ENCODE measurements around the gene DNAJC6.

Gene DNAJC6

DNA sequence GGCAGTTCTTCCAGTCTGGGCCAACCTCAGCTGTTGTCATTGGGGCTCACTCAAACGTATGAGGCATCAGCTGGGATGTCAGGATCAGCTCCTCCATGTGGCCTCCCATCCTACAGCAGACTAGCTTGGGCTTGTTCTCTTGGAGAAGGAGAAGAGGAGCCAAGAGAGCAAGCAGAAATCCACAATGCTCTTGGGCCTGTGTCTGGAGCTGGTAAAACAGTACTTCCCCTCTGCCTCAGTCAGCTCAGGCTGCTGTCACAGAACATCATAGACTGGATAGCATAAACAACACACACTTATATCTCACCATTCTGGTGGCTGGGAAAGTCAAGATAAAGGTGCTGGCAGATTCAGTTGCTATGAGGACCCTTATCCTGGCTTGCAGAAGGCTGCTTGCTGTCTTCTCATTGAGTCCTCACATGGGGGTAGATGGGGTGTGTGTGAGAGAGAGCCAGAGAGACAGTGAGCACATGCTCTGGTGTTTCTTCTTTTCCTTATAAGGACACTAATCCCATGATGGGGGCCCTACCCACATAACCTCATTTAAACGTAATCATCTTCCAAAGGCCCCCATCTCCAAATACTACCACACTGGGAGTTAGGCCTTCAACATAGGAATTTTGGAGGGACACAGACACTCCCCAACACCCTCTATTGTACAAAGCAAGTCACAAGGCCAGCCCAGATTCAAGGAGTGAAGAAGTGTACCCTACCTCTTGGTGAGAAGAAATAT, 16.3 kb upstream of the DNAJC6 start:
- no peak for DNase-seq (ENCODE audit: low read depth in 1 of 2, low spot score in 1 of 2)

DNA sequence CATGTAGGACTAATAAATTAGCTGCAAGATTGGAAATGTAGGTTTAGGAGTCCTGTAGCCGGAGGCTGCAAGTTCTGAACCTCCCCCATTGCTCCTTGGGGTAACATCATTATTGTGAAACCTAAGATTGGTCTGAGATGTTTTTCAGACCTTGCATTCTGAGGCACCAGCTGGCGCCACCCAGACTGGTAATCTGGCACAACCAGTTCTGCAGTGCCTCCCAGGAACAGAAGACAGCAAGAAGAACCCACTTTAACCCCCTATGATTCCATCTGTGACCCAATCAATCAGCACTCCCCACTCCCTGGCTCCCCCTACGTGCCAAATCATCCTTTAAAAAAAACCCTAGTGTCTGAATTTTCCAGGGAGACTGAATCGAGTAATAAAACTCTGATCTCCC, 11.6 kb upstream of the DNAJC6 start:
- DNase-seq (ENCODE audit: low read depth in 1 of 2, low spot score in 1 of 2): no peak

DNA sequence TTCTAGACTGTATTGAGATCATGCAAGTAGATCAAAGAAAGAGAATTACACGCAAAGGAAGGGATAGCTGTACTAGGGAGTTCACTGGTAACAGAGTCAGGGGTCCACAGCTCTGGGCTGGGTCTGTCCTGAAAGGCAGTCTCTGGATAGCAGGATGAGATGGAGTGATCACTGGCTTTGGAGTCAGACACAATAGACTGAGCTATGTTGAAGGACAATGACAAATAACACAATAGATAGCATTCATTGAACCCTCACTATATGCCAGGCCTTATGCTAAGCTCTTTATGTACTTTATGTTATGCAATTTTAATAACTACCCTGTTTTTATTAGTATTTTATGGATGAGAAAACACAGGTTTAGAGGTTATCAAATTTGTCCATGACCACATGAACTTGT, 10.0 kb upstream of the DNAJC6 start:
- DNase-seq (ENCODE audit: low read depth in 1 of 2, low spot score in 1 of 2): no peak

DNA sequence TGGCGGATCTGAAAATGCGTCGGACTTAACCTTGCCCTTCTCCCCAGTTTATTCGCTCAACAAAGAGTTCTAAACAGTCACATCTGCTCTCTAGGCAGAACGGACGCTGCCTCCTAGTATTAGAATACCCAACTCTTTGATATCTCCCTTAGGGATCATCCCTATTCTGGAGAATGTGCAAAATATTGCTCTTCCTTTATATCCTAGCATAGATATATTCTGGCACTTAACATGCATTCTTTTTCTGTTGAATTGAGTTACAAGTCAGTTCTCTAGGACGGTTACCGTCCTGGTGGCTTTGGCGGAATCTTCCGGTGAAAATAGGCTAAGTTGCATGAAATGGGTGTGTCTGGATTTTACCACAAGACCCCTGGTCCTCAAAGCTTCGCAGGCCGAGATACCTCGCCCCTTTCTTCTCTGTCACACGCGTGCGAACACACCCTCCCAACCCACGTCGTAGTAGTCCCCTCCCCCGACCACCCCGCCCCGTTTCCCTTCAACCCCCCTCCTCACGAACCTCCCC, 501 bp upstream of the DNAJC6 start:
- DNase-seq (ENCODE audit: low read depth in 1 of 2, low spot score in 1 of 2): no peak

DNA sequence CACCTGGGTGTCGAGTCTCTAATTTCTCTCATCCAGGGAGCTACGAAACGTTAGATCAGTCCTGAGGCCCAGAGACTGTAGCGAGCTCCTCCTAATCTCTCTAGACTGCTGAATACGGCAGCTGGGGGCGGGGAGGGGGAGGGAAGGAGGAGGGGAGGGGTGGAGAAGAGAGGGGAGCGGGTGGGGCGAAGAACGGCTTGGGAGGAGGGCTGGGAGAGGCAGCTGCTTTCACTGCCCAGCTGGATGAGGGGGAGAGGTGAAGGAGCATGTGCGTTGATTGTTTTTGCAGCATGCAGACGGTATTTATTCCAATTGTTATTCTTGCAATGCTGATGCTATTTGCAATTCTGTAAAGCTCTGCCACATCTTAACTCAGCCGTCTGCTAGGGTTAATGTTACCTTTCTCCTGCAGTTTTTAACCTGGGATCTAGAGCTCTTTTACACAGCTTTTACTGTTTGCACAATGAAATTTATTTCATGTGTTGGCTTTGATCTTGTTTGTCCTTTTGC, 790 bp downstream of the DNAJC6 start:
- no peak for DNase-seq (ENCODE audit: low read depth in 1 of 2, low spot score in 1 of 2)

DNA sequence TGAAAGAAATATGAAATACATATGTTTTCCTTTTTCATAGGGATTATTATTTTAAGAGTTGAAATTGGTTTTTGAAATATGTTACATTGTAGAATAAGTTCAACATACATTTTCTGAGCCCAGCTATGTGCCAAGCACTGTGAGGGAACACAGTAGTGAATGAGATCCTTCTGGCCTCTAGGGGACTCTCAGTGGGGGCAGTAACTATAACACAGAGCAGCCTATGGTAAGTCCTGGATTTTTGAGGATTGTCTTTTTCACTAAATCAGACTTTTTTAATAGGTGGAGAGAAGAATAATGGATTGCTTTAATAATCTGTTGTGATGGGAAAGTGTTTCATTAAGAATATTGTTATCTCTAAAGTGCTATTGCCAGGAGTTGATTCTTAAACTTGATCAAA, 2.4 kb downstream of the DNAJC6 start:
- no peak for DNase-seq (ENCODE audit: low read depth in 1 of 2, low spot score in 1 of 2)

DNA sequence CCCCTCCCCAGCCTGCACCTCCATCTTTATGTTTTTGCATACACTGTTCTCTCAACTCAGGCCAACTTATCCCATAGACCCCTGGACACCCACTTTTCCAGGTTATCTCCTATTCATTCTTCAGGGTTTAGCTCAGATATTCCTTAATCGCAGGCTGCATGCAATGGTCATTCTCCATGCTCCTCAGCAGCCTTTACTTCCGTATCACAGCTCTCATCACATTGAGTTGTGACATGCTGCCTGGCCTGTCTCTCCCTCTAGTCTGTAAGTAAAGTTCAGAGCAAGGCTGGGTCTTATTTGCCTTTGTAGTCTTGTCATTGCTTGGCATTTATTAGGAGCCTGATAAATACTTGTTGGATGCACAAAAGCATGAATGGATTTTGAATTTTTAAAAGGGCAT, 6.9 kb downstream of the DNAJC6 start:
- no peak for DNase-seq (ENCODE audit: low read depth in 1 of 2, low spot score in 1 of 2)

DNA sequence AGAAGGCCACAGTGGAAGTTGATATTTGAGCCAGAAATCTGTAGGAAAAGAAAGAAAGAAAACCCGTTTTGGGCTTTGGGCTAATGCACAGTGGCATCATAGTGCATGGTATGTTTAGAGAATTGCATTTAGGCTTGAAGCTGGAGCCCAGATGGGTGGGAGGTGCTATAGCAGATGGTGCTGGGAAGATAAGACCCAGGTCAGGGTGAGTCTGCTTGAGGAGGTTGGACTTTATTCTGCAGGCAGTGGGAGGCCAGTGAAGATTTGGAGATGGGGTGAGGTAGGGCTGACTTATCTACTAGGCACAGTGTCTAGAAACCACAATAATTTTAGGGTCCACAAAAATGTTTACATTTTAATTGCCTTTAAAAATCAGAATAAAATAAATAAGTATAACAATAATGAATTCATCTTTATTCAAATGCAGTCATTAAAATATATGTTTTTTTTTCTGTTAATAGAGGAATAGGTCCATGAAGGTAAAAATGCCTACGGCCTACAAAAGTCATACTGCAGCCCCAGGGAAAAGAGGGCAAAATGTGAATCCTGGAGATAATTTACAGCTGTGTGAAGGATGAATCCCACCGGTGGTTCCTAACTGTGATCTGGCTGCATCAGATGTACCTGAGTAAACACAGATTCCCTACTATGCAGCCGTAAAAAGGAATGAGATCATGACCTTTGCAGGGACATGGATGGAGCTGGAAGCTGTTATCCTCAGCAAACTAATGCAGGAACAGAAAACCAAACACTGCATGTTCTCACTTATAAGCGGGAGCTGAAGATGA, 8.7 kb downstream of the DNAJC6 start:
- DNase-seq (ENCODE audit: low read depth in 1 of 2, low spot score in 1 of 2): no peak

DNA sequence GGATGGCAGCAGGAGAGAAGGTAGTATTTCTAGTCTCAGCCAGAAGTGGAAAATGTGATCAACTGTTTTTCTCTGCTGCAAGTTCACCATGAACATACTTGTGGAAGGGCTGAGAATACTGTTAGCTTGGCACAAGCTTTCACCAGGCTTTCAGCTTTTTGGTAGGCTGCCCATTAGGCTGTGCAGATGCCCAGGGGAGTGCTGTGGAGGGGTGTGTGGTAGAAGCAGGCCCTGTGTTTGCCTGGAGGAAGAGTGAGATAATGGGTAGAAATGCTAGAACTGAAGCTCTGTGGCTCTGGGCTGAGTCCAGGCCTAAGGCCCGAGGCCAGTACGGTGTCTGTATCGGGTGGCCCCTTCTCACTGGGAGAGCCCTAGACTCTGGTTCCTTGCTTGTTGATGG, 9.8 kb downstream of the DNAJC6 start:
- no peak for DNase-seq (ENCODE audit: low read depth in 1 of 2, low spot score in 1 of 2)

DNA sequence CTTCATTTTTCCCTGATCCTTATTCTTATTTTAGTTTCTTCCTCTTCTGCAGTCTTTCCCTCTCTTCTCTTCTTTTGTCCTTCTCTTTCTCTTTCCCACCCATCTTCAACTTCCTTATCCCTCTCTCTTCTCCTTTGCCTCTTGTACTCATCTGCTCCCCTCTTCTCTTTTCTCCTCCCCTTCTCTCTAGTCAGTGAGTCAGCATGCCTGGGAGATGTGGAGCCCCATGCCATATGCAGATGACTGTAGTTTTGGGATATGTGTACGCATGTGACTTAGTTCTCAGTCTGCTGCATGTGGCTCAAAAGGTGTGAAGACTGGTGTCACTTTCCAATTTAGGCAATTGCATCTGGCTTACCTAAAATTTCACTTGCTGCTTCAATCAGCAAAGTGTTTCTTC, 10.4 kb downstream of the DNAJC6 start:
- no peak for DNase-seq (ENCODE audit: low read depth in 1 of 2, low spot score in 1 of 2)

DNA sequence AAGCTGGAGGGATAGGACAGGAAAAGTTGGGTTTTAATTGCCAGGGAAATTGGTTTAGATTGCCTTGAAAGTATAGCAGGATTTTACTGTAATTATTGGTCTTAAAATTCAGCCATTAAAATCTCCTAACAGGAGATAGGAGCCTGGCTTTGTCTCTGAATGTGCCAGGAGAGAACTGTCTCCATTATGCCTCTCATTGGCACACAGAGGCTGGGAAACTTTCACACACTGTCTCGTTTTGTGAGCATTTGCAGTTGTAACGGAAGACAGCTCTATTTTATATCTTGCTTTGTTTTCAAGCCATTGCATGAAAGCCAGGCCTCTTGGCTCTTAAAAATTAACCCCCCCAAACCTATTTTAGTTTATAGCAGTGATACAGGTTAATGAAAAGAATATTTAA, 12.5 kb downstream of the DNAJC6 start:
- no peak for DNase-seq (ENCODE audit: low read depth in 1 of 2, low spot score in 1 of 2)

DNA sequence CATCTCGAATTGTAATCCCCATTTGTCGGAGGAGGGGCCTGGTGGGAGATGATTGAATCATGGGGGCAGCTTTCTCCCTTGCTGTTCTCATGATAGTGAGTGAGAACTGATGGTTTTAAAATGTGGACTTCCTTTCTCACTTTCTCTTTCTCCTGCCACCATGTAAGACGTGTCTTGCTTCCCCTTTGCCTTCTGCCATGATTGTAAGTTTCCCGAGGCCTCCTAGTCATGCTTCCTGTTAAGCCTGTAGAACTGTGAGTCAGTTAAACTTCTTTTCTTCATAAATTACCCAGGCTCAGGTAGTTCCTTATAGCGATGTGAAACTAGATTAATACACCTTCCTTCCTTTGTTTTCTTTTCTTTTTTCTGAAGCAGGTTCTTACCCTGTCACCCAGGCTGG, 13.9 kb downstream of the DNAJC6 start:
- no peak for DNase-seq (ENCODE audit: low read depth in 1 of 2, low spot score in 1 of 2)

DNA sequence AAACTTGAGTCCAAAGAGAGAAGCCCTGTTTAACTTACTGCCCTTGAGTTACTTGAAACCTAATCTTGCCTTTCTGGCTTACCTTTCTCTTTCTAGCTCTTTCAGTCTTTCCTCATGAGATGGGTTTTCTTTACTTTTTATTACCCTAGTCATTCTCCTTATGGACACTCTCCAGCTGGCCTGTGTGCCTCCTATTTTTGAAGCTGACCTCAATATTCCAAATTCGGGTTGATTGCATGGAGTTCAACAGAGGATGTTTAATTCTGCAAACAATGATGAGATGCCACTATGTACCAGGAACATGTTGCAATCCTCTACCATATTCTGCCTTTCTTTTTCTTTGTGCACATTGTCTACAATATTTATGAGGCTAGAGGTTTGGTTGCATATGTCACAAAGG, 20.7 kb downstream of the DNAJC6 start:
- DNase-seq (ENCODE audit: low read depth in 1 of 2, low spot score in 1 of 2): no peak

DNA sequence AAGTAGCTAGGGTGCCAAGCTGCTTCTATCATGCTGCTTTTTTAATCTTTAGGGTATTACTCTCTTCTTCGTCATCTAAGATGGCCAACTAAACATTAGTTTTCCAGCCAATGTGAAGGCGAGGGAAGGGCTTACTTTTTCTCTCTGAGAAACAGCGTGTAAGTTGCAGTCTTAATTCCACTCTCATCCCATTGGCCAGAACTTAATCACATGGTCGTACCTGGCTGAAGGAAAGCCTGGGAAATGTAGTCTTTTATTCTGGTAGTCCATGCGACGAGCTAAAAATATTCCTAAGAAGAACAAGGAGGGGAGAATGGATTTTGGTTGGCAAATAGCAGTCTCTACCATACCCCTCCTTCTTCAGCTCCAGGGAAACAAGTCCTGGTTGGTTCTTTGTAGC, 21.5 kb downstream of the DNAJC6 start:
- no peak for DNase-seq (ENCODE audit: low read depth in 1 of 2, low spot score in 1 of 2)

DNA sequence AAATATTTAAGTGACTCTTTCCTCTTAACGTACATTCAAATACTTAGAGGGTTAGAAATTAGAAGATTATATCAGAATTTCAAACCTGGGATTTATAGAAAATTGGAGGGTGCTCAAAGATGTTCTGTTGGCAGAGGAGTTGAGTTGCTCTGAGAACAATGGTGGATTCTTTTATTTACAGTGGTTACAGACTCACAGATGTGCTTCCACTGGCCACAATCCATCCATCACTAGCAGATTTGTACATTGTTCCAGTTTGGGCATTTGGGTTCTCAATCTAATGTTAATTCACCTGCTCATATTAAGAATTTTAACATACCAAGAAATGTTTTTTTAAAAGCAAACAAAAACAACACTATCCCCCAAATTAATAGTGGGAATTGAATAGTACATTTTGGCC, 23.5 kb downstream of the DNAJC6 start:
- DNase-seq (ENCODE audit: low read depth in 1 of 2, low spot score in 1 of 2): no peak

DNA sequence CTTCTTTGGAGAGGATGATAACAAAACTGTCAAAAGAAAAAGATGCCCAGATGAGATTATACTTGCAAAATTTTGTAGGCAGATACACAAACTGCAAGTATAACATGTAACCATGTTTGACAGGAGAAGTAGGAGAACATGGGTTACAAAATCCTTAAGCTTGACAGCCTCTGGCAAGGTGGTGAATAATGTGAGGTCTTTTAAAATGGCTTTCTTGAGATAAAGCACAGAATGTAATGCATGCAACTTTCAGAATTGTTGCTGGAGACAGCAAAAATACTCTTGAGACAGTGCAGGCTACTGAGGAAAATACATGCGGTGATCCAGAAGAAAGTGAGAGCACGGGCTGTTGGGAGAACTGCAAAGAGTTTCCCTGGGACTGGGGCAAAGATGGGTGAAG, 24.7 kb downstream of the DNAJC6 start:
- no peak for DNase-seq (ENCODE audit: low read depth in 1 of 2, low spot score in 1 of 2)

DNA sequence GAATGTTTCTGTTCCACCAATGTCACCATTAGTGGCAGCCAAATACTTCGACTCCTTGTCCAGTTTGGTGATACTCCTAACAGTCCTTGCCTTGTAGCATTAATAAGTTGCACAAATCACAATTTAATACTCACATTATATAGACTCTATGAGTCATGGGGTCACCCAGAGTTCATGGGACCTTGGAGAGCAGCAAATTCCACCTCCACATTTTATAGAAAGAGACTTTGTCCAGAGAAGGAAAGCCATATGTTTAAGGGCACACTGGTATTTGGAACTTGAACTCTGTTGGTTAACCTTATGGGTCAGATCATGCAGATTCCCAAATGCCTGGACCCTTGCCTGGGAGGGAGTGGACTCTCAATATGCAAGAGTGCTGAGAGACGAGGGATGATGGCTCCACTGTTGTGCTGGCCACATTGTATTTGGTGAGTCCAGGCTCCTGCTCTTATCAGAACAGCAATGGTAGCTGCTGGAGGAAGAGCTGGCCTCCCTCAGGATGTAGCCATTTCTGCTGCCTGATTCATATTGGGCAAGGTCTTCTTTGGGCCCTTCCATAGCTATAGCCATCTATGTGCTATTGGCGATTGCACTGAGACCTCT, 30.6 kb downstream of the DNAJC6 start:
- DNase-seq (ENCODE audit: low read depth in 1 of 2, low spot score in 1 of 2): no peak

DNA sequence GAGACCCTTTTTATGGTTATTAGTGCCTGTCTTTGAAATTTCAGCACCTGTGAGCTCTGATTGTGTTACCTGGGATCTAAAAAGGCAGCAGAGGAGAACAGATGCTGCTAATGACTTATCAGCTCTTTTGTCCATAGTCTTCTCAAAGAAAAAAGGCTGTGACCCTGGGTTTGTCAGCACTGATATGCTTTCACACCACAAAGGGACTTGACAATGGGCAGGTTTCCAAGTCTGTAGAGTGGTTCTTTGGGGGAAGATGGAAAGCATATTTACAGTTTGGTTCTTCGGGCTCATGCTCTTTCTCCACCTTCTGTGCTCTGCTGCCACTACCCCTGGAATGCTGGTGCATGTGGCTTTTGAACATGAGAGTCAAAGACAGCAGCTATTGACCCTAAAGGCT, 32.0 kb downstream of the DNAJC6 start:
- no peak for DNase-seq (ENCODE audit: low read depth in 1 of 2, low spot score in 1 of 2)

DNA sequence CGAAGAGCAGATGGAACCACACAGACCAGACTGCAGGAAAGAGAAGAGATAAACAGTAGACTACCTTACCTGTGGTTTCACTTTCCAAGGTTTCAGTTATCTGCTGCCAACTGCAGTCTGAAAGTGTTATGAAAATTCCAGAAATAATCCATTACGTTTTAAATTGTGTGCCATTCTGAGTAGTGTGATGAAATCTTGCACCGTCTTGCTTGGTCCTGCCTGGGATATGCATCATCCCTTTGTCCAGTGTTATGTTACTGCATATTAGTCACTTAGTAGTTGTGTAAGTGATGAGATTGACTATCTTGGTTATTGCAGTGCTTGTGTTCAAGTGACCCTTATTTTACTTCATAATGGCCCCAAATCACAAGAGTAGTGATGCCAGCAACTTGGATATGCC, 33.9 kb downstream of the DNAJC6 start:
- no peak for DNase-seq (ENCODE audit: low read depth in 1 of 2, low spot score in 1 of 2)

DNA sequence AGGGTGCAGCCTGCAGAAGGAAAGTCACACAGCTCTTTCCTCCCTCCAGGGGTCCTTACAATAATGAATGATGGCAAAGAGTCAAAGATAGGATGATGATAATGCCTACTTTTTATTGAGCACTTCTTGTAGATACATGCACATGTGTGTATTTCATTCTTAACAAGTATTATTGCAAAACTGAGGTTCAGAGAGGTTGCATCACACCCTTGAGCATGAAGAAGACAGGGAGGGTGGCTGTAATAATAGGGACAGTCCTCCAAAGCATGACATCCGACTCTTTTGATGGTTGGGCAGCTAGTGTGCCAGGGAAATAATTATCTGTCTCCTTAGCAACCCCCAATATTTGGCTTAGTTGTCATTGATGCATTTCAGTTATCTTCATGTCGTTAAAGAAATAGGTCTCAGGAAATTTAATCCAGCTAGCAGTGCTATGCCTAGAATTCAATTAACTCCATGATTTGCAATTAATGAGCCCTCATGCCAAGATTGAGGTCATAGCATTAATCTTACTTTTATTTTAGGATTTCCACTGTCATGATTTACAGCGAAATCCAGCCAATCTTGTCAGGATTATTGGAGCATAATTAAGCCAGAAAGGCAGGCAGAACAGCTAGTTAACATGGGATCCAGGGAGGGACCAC, 35.0 kb downstream of the DNAJC6 start:
- DNase-seq (ENCODE audit: low read depth in 1 of 2, low spot score in 1 of 2): no peak

DNA sequence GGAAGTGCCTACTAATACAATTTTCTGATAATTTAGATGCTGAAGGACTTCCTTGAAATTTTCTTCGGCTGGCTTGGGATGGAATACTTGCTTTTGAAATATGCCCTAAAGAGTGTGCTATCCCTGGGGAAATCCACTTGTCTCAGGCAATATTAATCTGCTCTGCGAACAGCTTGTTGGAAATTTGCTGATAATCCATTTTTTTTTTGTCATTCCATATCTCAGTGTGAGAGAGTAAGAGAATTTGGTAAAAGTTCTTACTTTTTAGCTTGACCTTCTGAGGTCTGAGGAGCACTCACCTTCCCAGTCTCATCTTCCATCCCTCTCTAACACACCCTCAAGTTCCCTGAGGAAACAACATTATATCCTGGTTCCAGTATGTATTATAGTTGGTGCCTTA, 36.8 kb downstream of the DNAJC6 start:
- no peak for DNase-seq (ENCODE audit: low read depth in 1 of 2, low spot score in 1 of 2)

Measured in activated CD4-positive, alpha-beta T cell treated with anti-CD3 and anti-CD28 coated beads, Interleukin-2, amount 50 U/mL, for 24 hours (primary cell).